Measurements from ENCODE around the gene CFAP46.
"Not testable (repeated sequence)": the region's sequence is repeated elsewhere in the genome, so short reads cannot be mapped to it uniquely, and the experiment has no call there.

CFAP46 gene

DNA sequence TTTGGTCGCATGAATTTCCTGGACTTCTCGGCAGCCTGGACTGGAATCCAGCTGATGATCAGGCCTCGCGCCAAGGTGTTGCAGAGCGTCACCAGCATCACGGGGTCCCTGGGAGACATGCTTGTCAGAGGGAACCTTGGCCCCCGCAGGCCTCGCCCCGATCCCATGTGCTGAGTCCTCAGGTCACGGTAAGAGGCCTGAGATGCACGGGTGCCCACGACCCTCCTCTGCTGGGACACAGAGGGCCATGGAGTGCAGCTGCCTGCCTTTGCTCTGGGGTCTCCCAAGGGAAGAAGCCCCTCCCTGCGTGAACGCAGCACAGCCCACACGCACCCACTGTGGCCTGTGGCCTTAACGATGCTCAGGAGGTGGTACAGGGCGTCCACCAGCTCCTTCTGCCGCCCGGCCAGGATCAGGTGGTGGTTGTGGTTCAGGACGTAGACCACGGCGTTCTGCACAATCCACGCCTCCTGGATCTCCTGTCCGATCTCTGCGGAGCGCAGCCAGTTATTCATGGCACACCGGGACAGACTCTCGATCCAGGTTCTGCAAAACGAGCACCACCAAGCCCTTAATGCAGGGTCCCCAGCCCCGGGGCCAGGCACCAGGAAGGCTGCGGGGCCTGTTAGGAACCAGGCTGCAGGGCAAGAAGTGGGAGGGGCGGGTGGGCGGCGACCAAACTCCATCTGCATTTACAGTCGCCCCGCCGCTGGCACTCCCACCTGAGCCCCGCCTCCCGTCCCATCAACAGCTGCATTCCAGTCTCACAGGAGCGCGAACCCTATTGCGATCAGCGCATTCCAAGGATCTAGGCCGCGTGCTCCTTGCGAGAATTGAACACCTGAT lies 29.4 kb downstream of the CFAP46 start:
- no peak for DNase-seq

GRCh38 chr10:132912225-132912712 lies 30.1 kb downstream of the CFAP46 start:
- no peak for DNase-seq

DNA sequence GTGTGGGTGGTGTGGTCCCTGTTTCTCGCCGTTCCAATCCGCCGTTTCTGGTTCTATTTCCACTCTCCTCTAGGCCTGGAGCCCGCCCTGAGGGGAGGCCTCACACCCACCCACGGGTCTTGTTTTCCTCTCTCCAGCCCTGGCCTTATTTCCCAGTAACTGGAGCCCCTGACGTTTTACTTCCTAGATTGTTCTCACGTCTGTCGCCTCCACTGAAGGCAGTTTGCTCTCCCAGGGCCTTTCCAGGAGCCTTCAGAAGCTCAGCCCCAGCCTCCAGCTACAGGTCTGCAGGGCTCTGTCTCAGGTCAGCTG lies 30.6 kb downstream of the CFAP46 start:
- no peak for DNase-seq

DNA sequence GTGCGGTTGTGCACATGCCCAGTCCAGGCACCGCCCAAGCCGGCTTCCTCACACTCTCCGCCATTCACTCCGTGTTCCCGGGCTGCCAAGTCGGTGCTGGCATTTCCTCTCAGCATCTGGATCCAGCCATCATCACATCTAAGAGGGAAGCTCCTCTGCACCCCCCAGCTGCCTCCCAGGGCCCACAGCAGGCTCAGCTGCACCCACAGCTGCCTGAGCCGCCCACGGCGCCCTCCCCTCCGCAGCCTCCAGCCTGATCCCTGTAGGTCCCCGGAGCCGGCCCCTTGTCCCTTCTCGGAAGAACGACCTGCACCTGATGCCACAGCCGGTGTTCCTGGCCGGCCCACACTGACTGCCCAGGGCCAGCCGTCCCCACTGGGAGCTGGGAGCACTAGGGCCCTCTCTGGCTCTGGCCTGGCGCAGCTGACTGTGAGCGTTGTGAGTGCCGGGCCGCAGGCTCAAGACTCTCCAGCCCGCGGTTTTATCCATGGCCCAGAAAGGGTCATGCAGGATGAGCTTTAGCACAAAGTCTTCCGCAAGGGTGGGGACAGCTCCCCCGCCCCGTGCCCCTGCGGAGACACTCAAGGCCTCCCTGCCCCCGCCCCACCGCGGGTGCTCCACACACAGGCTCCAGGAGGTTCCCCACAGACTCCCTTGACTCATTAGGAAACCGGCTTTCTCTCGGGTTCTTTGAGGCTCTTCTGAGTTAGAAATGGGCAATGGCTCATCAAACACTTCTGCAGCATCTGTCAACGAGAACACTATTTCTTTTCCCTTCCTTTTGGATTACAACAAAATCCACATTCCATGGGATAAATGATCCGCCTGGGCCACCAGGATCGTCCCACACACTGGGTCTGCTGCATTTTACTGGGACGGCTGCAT lies 31.2 kb downstream of the CFAP46 start:
- no peak for DNase-seq

- no peak for DNase-seq
These were observed 32.0 kb downstream of the CFAP46 start for GRCh38 chr10:132910186-132910880.

- no peak for DNase-seq
These were observed 32.8 kb downstream of the CFAP46 start for GRCh38 chr10:132909491-132910071.

DNA sequence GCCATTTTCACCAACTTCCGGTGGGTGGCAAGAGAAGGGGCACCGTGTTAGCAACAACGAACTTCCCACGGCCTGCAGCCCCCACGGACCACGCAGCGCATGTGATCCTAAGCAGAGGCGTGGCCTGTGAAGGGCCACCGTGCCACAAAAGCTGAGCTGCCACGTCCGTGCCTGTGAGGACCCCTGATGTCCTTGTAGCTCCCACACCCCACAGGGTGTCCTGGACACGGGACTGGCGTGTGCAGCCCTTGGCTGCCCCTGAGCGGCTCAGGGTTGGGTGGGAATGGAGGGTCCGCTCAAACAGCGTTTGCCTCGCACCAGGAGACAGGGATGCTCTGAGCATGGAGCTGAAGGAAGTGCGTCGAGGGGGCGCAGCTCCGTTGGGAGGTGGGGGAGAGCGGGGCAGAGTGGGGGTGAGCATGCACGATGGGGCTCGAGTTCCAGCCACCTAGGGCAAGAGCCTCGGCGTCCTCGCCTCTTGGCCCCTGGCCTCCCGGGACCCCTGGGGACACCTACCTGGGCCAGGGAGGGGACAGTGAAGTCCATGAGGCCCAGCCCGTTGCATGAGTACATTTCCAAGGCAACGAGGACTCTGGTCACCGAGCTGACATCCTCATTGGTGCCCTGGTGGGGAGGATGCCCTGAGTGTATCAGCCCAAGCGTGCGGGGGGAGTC lies 33.6 kb downstream of the CFAP46 start:
- no peak for DNase-seq

DNA sequence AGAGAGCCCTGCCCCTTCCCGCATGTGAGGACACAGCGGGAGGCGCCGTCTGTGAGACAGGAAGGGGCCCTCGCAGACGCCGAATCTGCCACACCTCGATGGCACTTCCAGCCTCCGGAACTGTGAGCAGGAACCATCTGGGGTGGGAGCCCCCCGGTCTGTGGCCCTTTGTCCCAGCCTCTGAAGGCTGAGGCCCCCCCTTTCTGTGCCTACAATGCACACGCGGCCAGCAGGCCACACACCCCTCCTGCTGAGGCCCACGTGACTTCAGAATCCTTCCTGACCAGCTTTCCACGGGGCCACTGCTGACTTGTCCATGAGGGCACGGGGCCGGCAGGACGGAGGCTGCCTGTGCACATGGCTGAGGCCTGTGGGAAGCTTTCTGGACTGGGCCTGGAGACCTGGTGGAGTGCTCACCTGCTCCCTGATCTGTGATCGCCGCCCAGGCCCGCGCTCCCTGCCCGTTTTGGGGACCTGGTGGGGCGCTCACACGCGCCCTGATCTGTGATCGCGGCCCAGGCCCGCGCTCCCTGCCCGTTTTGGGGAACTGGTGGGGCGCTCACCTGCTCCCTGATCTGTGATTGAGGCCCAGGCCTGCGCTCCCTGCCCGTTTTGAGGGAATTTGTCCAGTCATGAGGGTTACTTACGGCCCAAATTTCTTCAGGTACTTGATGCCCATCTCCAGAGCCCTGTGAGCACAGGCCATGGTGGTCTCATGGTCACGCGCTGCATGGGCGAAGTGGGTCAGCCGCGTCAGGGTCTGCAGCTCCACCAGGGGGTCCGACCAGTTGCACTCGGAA lies 34.3 kb downstream of the CFAP46 start:
- no peak for DNase-seq

GRCh38 chr10:132906836-132907235 lies 35.5 kb downstream of the CFAP46 start:
- no peak for DNase-seq

GRCh38 chr10:132906106-132906505 lies 36.3 kb downstream of the CFAP46 start:
- no peak for DNase-seq

DNA sequence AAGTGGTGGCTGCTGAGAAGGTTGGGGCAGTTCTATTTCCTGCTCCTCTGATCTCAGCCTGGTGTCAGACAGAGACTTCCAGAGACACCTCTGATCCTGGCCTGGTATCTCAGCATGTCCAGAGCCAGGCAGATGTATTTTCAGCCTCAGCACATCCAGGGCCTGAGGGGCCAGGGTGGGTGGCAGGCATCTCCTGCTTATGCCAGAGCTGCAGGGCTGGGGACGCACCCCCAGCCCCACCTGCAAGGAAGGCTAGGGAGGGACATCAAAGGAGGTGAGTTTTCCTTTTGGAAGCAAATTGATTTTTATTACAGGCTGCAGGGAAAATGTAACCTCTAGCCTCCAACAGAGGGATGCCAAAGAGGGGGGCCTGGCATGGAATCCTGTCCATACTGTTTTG lies 36.7 kb downstream of the CFAP46 start:
- no peak for DNase-seq

- no peak for DNase-seq
These were observed 37.3 kb downstream of the CFAP46 start for GRCh38 chr10:132904814-132905649.

GRCh38 chr10:132904181-132904813 lies 38.1 kb downstream of the CFAP46 start:
- peak in 1 of 2 experiments; percentile 1 for DNase-seq

DNA sequence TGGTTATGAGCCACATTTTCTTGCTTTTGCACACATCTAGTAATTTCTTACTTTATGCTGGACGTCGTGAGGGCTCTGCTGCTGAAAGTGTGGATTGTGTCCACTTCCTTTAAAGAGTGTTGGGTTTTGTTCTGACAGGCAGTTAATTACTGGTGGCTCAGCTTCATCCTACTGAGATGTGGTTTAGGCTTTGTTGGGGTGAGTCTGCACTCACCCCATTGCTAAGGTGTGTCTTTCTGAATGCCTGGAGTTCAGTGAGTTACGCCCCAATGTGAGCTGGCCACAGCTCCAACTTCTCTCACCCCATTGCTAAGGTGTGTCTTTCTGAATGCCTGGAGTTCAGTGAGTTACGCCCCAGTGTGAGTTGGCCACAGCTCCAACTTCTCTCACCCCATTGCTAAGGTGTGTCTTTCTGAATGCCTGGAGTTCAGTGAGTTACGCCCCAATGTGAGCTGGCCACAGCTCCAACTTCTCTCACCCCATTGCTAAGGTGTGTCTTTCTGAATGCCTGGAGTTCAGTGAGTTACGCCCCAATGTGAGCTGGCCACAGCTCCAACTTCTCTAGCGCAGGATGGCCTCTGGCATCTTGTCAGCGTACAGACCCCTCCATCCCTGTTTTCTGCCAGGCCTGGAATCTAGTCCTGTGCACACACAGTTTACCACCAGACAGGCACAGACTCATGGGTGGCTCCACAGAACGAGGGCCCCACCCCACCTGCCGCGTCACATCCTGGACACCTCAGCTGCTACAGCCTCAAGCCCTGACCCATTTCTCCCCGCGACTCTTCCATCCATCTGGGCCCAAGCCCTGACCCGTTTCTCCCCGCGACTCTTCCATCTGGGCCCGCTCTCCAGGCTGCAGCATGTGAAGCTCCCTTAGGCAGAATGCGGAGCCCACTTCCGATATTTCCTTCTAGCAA lies 39.5 kb downstream of the CFAP46 start:
- not testable (repeated sequence) for DNase-seq

- DNase-seq = no peak
These were observed 41.0 kb downstream of the CFAP46 start for GRCh38 chr10:132901351-132901750.

DNA sequence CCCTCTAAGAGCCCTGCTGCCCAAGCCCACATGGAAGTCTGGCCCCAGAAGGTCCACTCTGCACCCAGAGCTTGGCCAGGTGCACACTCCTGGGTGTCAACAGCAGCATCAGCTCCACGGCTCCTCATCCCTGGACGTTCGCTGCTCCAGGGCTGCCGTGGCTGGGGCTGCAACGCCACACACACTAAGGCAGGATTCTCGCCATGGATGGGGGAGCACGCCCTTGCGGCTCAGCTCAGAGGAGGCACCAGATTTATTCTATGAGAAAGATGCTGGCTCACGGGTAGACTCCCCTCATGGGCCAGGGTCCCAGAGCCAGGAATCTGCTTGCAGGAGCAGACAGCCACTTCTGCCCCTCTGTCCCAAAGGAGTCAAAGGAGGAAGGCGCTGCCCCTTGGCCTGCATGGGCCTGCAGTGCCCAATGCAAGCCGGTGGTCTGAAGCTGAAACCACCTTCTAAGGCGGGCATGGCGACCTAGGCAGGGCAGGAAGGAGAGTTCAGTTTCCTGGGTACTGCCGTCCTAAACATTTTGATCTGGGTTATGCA lies 42.1 kb downstream of the CFAP46 start:
- DNase-seq = no peak

- no peak for DNase-seq
These were observed 42.7 kb downstream of the CFAP46 start for GRCh38 chr10:132899751-132900065.

GRCh38 chr10:132899054-132899750 lies 43.2 kb downstream of the CFAP46 start:
- no peak for DNase-seq

All from NCI-H446 (cell line).